ENCODE results near the gene NPR2. TPM values are rescaled to one million over a fixed set of nuclear protein-coding genes. Genes with fewer than 3 reads are reported as not detected.

Gene NPR2
- polyA plus RNA-seq, 2 of the 4 experiments (the other 2 are of a cell fraction): 7.8 to 18.8 TPM

DNA sequence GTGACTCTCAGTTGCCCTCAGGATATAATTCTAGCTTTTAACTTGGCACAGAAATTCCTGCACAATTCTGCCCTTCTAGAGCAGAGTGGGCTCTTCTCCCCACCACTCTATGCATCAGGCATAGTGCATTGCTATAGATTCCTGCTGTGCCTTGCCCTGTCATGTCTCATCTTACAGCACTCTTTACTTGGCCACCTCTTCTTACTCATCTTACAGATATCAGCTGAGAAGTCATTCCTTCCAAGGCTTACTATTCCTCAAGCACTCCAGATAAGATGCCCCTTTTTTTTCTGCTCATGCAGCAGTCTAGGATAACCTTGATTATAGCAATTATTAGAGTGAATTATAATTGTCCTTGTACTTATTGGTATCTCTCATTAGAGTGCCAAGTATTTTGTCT is 31.5 kb downstream of the NPR2 start:
- POLR2A ChIA-PET: no interaction called here
- TF ChIP-seq SREBF2 (IDR thresholded peaks at IDR 0.05) (no peak), RAD21 (conservative IDR thresholded peaks at IDR 0.05 in 1 of 2, IDR thresholded peaks at IDR 0.05 in 1 of 2) (no peak), JUN (IDR thresholded peaks at IDR 0.05) (no peak), KDM1A (IDR thresholded peaks at IDR 0.05; ENCODE audit: low read depth) (no peak), PBX3 (IDR thresholded peaks at IDR 0.05) (no peak), HOXB13 (CRISPR knock-in tag; IDR thresholded peaks at IDR 0.05; ENCODE audit: low read depth) (no peak), CBX8 (IDR thresholded peaks at IDR 0.05) (no peak), HMGXB4 (CRISPR knock-in tag; IDR thresholded peaks at IDR 0.05; ENCODE audit: borderline replicate concordance) (no peak), ZC3H11A (IDR thresholded peaks at IDR 0.05) (no peak), CBX2 (IDR thresholded peaks at IDR 0.05; ENCODE audit: borderline replicate concordance, low read depth) (no peak), CTCF (IDR thresholded peaks at IDR 0.05) (no peak), MAFK (IDR thresholded peaks at IDR 0.05; ENCODE audit: partially characterized antibody) (no peak), CHD2 (IDR thresholded peaks at IDR 0.05; ENCODE audit: low read length, partially characterized antibody) (no peak), ESRRA (IDR thresholded peaks at IDR 0.05; ENCODE audit: borderline replicate concordance, low read length) (no peak), NR3C1 (IDR thresholded peaks at IDR 0.05) (no peak), FOSL2 (IDR thresholded peaks at IDR 0.05) (no peak), FOSL2 (CRISPR knock-in tag; IDR thresholded peaks at IDR 0.05) (no peak), FOSB (CRISPR knock-in tag; IDR thresholded peaks at IDR 0.05) (no peak), MYC (IDR thresholded peaks at IDR 0.05; ENCODE audit: borderline replicate concordance, low read length) (no peak), POLR2A (IDR thresholded peaks at IDR 0.05; ENCODE audit: low read length) (no peak)
- TF ChIP-seq, protein P1, sequence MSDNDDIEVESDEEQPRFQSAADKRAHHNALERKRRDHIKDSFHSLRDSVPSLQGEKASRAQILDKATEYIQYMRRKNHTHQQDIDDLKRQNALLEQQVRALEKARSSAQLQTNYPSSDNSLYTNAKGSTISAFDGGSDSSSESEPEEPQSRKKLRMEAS (IDR thresholded peaks at IDR 0.05): no peak
- CTCF ChIA-PET: interaction anchor here (1.1 to 3.3 kb wide), 9 partner anchors 9 to 88 kb away, joined by 3 to 21 read pairs (median 5); partner anchors contain the start of genes HINT2 and SPAG8
- FAIRE-seq (no peak), ATAC-seq (no peak), DNase-seq (ENCODE audit: low read depth in 1 of 2, low spot score in 1 of 2) (no peak)
- Histone ChIP-seq H3K4me1 (no peaks in the 10 kb centered on the region), H3K9me3 (no peaks in the 10 kb centered on the region), H3K4me2 (no peak overlapping the region), H3K27ac (no peak overlapping the region), H3K4me3 (no peak overlapping the region)

DNA sequence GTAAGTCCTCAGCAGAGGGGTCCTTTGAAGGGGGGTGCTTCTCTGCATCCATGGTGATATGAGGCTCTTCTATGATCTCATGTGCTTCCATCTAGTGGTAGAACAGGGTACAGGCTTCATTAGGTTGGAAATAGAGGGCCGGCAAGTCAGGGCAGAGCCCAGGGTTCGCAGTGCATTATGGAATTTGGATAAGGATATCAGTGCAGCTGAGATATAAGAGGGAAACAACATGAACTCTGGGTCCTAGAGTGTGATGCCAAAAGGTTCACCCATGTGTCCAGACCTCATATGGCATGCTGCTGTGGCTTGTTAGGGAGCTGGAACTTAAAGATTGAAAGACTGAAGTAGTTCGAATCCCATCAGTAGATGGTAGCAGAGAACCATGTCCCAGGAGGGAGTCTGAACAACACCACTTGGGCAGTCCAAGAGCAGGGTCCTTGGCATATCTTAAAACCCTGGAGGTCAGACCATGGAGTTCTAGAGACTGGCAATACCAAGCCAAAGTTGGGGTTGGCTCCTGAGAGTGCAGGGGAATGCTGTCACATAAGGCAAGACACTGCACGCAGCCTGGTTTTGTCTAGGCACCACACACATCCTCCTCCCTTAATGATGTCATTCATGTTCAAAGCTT is 34.8 kb downstream of the NPR2 start:
- Histone ChIP-seq H3K9me3 (no peaks in the 10 kb centered on the region), H3K4me2 (peak overlapping the region; percentile 40; the same call in 1 of the 3 replicates), H3K4me3 (no peak overlapping the region), H3K27ac (peak overlapping the region; percentile 43 to 75; a peak in 5 of 6 replicates), H3K4me1 (peaks cover 4% of the 10 kb centered on the region; the same call in 2 of the 3 replicates)
- TF ChIP-seq CHD2 (IDR thresholded peaks at IDR 0.05; ENCODE audit: low read length, partially characterized antibody) (no peak), PBX3 (IDR thresholded peaks at IDR 0.05) (no peak), EP300 (IDR thresholded peaks at IDR 0.05) (no peak), POLR2AphosphoS2 (conservative IDR thresholded peaks at IDR 0.05; ENCODE audit: low read length) (no peak), FOXS1 (CRISPR knock-in tag; IDR thresholded peaks at IDR 0.05) (no peak), SMC3 (IDR thresholded peaks at IDR 0.05) (peak; percentile 61), RAD21 (conservative IDR thresholded peaks at IDR 0.05 in 1 of 2, IDR thresholded peaks at IDR 0.05 in 1 of 2) (peak; percentile 41 to 63), FOSB (CRISPR knock-in tag; IDR thresholded peaks at IDR 0.05) (no peak), EHF (CRISPR knock-in tag; IDR thresholded peaks at IDR 0.05) (no peak), RCOR1 (IDR thresholded peaks at IDR 0.05; ENCODE audit: low read depth, low read length) (no peak), CTCF (IDR thresholded peaks at IDR 0.05) (peak; percentile 67), TP53 (CRISPR knock-in tag; IDR thresholded peaks at IDR 0.05) (no peak)
- TF ChIP-seq, protein P2, sequence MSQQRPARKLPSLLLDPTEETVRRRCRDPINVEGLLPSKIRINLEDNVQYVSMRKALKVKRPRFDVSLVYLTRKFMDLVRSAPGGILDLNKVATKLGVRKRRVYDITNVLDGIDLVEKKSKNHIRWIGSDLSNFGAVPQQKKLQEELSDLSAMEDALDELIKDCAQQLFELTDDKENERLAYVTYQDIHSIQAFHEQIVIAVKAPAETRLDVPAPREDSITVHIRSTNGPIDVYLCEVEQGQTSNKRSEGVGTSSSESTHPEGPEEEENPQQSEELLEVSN (IDR thresholded peaks at IDR 0.05; ENCODE audit: borderline replicate concordance, low read depth): no peak
- 37% methylated on average over 4 of the region's 4 CpGs for whole genome bisulfite sequencing (ENCODE audit: missing lambda C conversion rate)
- ChIA-PET CTCF (interaction anchor here (0.6 to 5.6 kb wide), 39 partner anchors 12 to 198 kb away, joined by 3 to 59 read pairs (median 5); partner anchors contain the start of genes HINT2, NPR2, SPAAR and SPAG8), POLR2A (interaction anchor here (0.8 to 1.0 kb wide), 2 partner anchors 12 to 56 kb away, joined by 3 read pairs; partner anchors contain the start of gene HINT2)
- ATAC-seq: peak; percentile 41 to 72; a peak in 5 of 6 replicates
- no peak for FAIRE-seq
- DNase-seq (ENCODE audit: low read depth in 1 of 2, low spot score in 1 of 2): peak; percentile 40 to 66

Measured in A549 (cell line).